GM08714 (cell line): ENCODE data around the gene MMRN2.

ENCODE experiments used
- H3K4me3 ChIP-seq: fragments of 200-500 bp; sonication (Bioruptor generic); 2 replicates; pipeline ENCODE4 v1.5.1; 2014; ENCODE audit warnings: mild to moderate bottlenecking, low read length, inconsistent platforms
- ZNF274 ChIP-seq: IDR thresholded peaks from 2 replicates; pipeline ENCODE4 v1.6.1; 2012; ENCODE audit warnings: mild to moderate bottlenecking, low read depth, low read length

MMRN2 gene

DNA sequence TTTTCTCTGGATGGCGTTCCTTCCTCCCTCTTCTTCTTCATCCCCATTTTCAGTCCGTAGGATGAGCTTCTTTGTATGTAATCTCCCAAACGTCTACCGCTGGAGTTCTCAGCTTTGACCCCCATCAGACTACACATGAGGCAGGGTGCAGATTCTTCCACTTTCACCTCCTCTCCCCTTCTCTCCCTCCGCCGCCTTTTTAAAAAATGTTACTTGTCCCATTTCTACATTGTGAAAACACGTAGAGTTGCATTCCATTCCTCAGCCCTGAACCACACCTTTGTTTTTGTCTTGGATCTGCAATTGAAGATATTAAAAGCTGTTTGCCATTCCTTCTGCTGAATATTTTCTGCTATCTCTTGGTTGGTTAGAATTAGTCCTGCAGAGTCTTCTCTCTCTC lies 17.1 kb upstream of the MMRN2 start:
- TF ChIP-seq ZNF274, result no peak
- H3K4me3 ChIP-seq, result no peak overlapping the region

GRCh38 chr10:86972613-86973380 lies 15.4 kb upstream of the MMRN2 start:
- no peak overlapping the region for H3K4me3 ChIP-seq
- no peak for TF ChIP-seq ZNF274

GRCh38 chr10:86971232-86971991 lies 14.0 kb upstream of the MMRN2 start:
- no peak for TF ChIP-seq ZNF274
- peak overlapping the region; percentile 61; the same call in 1 of the 2 replicates for H3K4me3 ChIP-seq

GRCh38 chr10:86970982-86971231 lies 13.5 kb upstream of the MMRN2 start:
- H3K4me3 ChIP-seq, result peak overlapping the region; percentile 61; the same call in 1 of the 2 replicates

DNA sequence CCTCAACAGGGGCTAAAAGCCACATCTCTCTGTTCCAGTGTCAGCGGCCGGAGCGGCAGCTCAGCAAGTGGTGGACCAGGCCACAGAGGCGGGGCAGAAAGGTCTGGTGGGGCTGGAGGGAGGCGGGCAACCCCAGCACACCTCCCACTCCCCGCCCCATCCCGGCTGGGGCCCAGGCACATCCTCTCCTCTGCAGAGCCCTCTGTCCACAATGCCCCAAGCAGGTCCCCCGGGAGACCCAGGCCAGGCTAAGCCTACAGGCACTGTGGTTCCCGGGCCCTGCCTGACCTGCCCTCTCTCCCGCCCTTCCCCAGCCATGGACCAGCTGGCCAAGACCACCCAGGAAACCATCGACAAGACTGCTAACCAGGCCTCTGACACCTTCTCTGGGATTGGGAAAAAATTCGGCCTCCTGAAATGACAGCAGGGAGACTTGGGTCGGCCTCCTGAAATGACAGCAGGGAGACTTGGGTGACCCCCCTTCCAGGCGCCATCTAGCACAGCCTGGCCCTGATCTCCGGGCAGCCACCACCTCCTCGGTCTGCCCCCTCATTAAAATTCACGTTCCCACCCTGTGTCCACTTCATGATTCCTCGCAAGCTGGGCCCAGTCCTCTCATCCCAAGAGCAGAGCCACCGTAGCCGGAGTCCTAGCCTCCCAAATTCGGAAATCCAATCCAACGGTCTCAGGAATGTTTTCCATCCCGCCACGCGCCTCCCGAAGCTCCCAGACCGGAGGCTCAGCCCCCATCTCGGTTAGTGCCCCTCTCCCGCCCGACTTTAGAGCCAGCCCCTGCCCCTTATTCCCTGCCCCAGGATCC lies 13.0 kb upstream of the MMRN2 start:
- H3K4me3 ChIP-seq, result peak overlapping the region; percentile 61; the same call in 1 of the 2 replicates
- TF ChIP-seq ZNF274, result no peak

More at GRCh38 chr10:86970982-86971231, 13.5 kb upstream of the MMRN2 start:
- no peak for TF ChIP-seq ZNF274

GRCh38 chr10:86969421-86970041 lies 12.1 kb upstream of the MMRN2 start:
- TF ChIP-seq ZNF274, result no peak
- H3K4me3 ChIP-seq, result no peak overlapping the region

GRCh38 chr10:86968994-86969355 lies 11.6 kb upstream of the MMRN2 start:
- no peak for TF ChIP-seq ZNF274
- no peak overlapping the region for H3K4me3 ChIP-seq

DNA sequence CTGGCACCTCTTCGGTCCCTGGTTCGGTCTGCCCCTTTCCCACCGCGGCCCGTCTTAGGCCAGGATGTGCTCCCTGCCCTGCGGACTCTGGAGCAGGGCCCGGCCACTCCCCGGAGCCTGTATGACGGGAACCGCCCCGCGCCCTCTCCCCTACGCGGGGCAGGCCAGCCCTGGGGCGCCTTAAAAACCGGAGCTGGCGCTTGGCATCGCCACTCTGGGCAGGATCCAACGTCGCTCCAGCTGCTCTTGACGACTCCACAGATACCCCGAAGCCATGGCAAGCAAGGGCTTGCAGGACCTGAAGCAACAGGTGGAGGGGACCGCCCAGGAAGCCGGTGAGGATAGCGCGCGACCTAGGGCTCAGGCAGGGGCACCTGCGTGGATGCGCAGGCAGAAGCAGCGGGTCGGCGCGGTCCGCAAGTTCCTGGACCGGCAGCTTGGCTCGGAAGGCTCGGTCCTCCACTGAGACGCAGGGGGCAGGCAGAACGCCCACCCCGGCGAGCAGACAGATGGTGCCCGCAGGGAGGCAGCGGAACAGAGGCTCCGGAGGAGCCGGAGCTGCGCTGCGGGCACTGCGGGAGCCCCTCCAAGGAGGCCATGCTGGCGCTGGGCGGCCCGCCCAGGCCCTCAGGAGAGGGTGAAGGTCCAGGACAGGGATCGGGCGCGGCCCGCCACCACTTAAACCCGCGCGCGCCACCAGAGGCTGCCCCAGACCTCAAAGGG lies 11.0 kb upstream of the MMRN2 start, which contains the start of gene ADIRF:
TSS of gene ADIRF (plus strand) at position 212 of the 723 bp plus-strand sequence. CDS start at position 275, 63 bp downstream.
- no peak for TF ChIP-seq ZNF274
- H3K4me3 ChIP-seq, result no peak within 1 kb of the TSS; the same call in 1 of the 2 replicates

DNA sequence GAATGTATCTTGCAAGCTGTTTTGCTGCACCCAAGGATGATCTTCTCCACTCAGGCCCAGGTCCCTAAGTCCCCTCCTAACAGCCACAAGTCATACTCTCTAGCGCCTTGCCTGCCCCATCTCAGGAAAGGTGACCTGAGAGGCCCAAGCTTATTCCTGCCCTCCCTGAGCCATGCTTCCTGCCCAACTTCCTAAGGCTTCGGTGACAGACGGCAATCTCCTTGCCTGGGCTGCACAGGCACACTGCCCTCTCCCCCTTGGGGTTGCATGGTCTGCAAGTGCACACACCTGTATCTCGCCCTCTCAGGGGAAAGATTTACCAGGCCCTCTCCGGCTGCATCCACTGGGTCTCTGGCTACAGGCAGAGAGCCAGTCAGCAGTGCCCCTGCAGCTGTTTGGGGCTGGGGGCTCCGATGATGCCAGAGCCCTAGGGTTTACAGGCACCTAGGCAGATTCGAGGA lies 10.1 kb upstream of the MMRN2 start:
- no peak overlapping the region for H3K4me3 ChIP-seq
- no peak for TF ChIP-seq ZNF274

DNA sequence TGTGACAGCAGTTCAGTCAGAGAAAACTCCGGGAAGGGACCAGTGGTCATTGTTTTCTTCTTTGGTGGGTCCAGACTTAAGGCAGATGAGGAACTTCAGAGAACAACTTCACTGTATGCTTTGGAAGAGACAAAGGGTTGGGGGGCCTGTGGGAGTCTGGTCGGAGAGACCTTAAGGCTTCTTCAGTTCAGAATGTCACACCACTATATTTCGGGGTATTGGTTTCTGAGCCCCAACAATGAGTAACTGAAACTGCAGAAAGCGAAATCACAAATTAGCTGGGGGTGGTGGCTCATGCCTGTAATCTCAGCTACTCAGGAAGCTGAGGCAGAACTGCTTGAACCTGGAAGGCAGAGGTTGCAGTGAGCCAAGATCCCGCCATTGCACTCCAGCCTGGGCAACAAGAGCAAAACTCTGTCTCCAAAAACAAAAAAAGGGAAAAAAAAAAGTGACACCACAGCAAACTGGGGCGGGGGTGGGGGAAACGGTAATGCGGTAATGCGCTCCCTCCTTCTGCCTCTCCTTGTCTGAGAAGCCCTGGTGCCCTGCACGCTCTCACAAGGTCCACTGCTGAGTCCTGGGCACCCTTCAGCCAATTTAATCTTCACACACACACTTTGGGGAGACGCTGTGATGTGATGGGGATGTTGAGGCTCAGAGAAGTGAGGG lies 8.7 kb upstream of the MMRN2 start:
- TF ChIP-seq ZNF274, result no peak
- H3K4me3 ChIP-seq, result no peak overlapping the region; the same call in 1 of the 2 replicates

DNA sequence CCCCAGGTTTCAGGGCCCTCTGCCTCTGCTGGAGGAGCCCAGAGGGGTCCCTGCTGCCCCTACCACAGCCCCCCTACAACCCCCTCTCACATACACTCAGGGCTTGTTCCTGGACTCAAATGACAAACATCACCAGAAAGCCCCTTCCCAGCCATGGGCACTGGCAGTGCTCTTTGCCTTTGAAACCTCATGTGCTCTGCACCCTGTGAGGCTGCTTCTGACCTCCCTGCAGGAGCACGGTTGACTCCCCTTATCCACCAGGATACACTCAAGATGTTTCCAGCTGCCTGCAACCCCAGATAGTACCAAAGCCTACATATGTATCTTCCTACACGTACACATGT lies 7.4 kb upstream of the MMRN2 start:
- H3K4me3 ChIP-seq, result no peak overlapping the region
- no peak for TF ChIP-seq ZNF274

- TF ChIP-seq ZNF274, result no peak
- H3K4me3 ChIP-seq, result no peak overlapping the region
Measured at GRCh38 chr10:86964061-86964846, 6.8 kb upstream of the MMRN2 start.
